ENCODE measurements around the gene SLC12A8.

- no peak for TF ChIP-seq POLR2A (IDR thresholded peaks at IDR 0.05)
- TF ChIP-seq, protein P1, sequence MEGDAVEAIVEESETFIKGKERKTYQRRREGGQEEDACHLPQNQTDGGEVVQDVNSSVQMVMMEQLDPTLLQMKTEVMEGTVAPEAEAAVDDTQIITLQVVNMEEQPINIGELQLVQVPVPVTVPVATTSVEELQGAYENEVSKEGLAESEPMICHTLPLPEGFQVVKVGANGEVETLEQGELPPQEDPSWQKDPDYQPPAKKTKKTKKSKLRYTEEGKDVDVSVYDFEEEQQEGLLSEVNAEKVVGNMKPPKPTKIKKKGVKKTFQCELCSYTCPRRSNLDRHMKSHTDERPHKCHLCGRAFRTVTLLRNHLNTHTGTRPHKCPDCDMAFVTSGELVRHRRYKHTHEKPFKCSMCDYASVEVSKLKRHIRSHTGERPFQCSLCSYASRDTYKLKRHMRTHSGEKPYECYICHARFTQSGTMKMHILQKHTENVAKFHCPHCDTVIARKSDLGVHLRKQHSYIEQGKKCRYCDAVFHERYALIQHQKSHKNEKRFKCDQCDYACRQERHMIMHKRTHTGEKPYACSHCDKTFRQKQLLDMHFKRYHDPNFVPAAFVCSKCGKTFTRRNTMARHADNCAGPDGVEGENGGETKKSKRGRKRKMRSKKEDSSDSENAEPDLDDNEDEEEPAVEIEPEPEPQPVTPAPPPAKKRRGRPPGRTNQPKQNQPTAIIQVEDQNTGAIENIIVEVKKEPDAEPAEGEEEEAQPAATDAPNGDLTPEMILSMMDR (IDR thresholded peaks at IDR 0.05 in 4 of 5, conservative IDR thresholded peaks at IDR 0.05 in 1 of 5): no peak
Measured at GRCh38 chr3:125143982-125144652, 68.4 kb downstream of the SLC12A8 start.
